ENCODE data around the gene MRPL18.

The MRPL18 gene

GRCh38 chr6:159819098-159819497 lies 28.8 kb downstream of the MRPL18 start:
- Histone ChIP-seq H2BK12ac (ENCODE audit: low read length) (no peak overlapping the region), H3K4me3 (ENCODE audit: low read depth, low read length) (no peak overlapping the region), H3K79me1 (ENCODE audit: low read length) (peaks cover 11% of the 10 kb centered on the region), H3K4ac (ENCODE audit: low read depth, low read length) (no peak overlapping the region), H2BK120ac (ENCODE audit: insufficient read depth, low read length, poor library complexity) (no peak overlapping the region), H2BK5ac (ENCODE audit: low read depth, low read length, poor library complexity) (no peak overlapping the region), H3K18ac (ENCODE audit: low read length) (no peak overlapping the region), H3K9me3 (ENCODE audit: insufficient read depth, low read depth, low read length) (peaks cover 8% of the 10 kb centered on the region), H2AFZ (ENCODE audit: insufficient read depth, low read length, poor library complexity) (no peak overlapping the region), H3K4me2 (ENCODE audit: low read length) (no peak overlapping the region), H3K36me3 (ENCODE audit: control insufficient read depth in 1 of 2, insufficient read depth in 2 of 2, low read length in 2 of 2) (peaks cover 0 to 4% of the 10 kb centered on the region in 2 experiments), H3K4me1 (ENCODE audit: control insufficient read depth in 1 of 2, insufficient read depth in 2 of 2, low read length in 2 of 2) (peaks cover 8 to 17% of the 10 kb centered on the region in 2 experiments), H3K27me3 (ENCODE audit: insufficient read depth, low read length) (no peaks in the 10 kb centered on the region), H2AK5ac (ENCODE audit: low read length) (no peak overlapping the region), H3K79me2 (ENCODE audit: control insufficient read depth, insufficient read depth, low read length, poor library complexity) (no peaks in the 10 kb centered on the region), H3K23ac (ENCODE audit: low read length) (no peak overlapping the region), H3K27ac (ENCODE audit: low read depth, low read length) (no peak overlapping the region), H4K91ac (ENCODE audit: low read depth, low read length) (no peak overlapping the region), H4K8ac (ENCODE audit: low read depth, low read length) (no peak overlapping the region), H3K9ac (ENCODE audit: low read length) (no peak overlapping the region), H3K14ac (ENCODE audit: low read length) (no peak overlapping the region), H4K12ac (ENCODE audit: low read depth, low read length) (no peak overlapping the region)
- DNase-seq = no peak
- WGBS (ENCODE audit: extremely low coverage, insufficient coverage, insufficient read length) = no CpG with 5 or more reads among the region's 16 CpGs

GRCh38 chr6:159819932-159820640 lies 29.8 kb downstream of the MRPL18 start:
- Histone ChIP-seq H3K27ac (ENCODE audit: low read depth, low read length) (no peak overlapping the region), H2AFZ (ENCODE audit: insufficient read depth, low read length, poor library complexity) (no peak overlapping the region), H3K4me2 (ENCODE audit: low read length) (no peak overlapping the region), H3K9me3 (ENCODE audit: insufficient read depth, low read depth, low read length) (peaks cover 6% of the 10 kb centered on the region), H3K36me3 (ENCODE audit: control insufficient read depth in 1 of 2, insufficient read depth in 2 of 2, low read length in 2 of 2) (peaks cover 0 to 4% of the 10 kb centered on the region in 2 experiments), H3K4ac (ENCODE audit: low read depth, low read length) (no peak overlapping the region), H2BK120ac (ENCODE audit: insufficient read depth, low read length, poor library complexity) (no peak overlapping the region), H4K91ac (ENCODE audit: low read depth, low read length) (no peak overlapping the region), H4K12ac (ENCODE audit: low read depth, low read length) (no peak overlapping the region), H3K27me3 (ENCODE audit: insufficient read depth, low read length) (no peaks in the 10 kb centered on the region), H2AK5ac (ENCODE audit: low read length) (no peak overlapping the region), H3K79me2 (ENCODE audit: control insufficient read depth, insufficient read depth, low read length, poor library complexity) (no peaks in the 10 kb centered on the region), H3K79me1 (ENCODE audit: low read length) (peaks cover 3% of the 10 kb centered on the region), H2BK5ac (ENCODE audit: low read depth, low read length, poor library complexity) (no peak overlapping the region), H3K4me1 (ENCODE audit: control insufficient read depth in 1 of 2, insufficient read depth in 2 of 2, low read length in 2 of 2) (peaks cover 4 to 8% of the 10 kb centered on the region in 2 experiments), H2BK12ac (ENCODE audit: low read length) (no peak overlapping the region), H3K18ac (ENCODE audit: low read length) (no peak overlapping the region), H3K9ac (ENCODE audit: low read length) (no peak overlapping the region), H3K23ac (ENCODE audit: low read length) (no peak overlapping the region), H4K8ac (ENCODE audit: low read depth, low read length) (no peak overlapping the region), H3K4me3 (ENCODE audit: low read depth, low read length) (no peak overlapping the region), H3K14ac (ENCODE audit: low read length) (no peak overlapping the region)
- DNase-seq = no peak
- WGBS (ENCODE audit: extremely low coverage, insufficient coverage, insufficient read length) = no CpG with 5 or more reads among the region's 28 CpGs

- no CpG with 5 or more reads among the region's 11 CpGs for WGBS (ENCODE audit: extremely low coverage, insufficient coverage, insufficient read length)
- Histone ChIP-seq H4K8ac (ENCODE audit: low read depth, low read length) (no peak overlapping the region), H2BK120ac (ENCODE audit: insufficient read depth, low read length, poor library complexity) (no peak overlapping the region), H3K36me3 (ENCODE audit: control insufficient read depth in 1 of 2, insufficient read depth in 2 of 2, low read length in 2 of 2) (peaks cover 0 to 4% of the 10 kb centered on the region in 2 experiments), H3K4me1 (ENCODE audit: control insufficient read depth in 1 of 2, insufficient read depth in 2 of 2, low read length in 2 of 2) (peaks cover 0 to 3% of the 10 kb centered on the region in 2 experiments), H3K79me1 (ENCODE audit: low read length) (peaks cover 2% of the 10 kb centered on the region), H3K27ac (ENCODE audit: low read depth, low read length) (no peak overlapping the region), H3K4me3 (ENCODE audit: low read depth, low read length) (no peak overlapping the region), H2AK5ac (ENCODE audit: low read length) (no peak overlapping the region), H3K4ac (ENCODE audit: low read depth, low read length) (no peak overlapping the region), H3K14ac (ENCODE audit: low read length) (no peak overlapping the region), H3K27me3 (ENCODE audit: insufficient read depth, low read length) (no peaks in the 10 kb centered on the region), H4K91ac (ENCODE audit: low read depth, low read length) (no peak overlapping the region), H3K18ac (ENCODE audit: low read length) (no peak overlapping the region), H3K9me3 (ENCODE audit: insufficient read depth, low read depth, low read length) (peaks cover 6% of the 10 kb centered on the region), H3K4me2 (ENCODE audit: low read length) (no peak overlapping the region), H2AFZ (ENCODE audit: insufficient read depth, low read length, poor library complexity) (no peak overlapping the region), H3K23ac (ENCODE audit: low read length) (no peak overlapping the region), H3K9ac (ENCODE audit: low read length) (no peak overlapping the region), H4K12ac (ENCODE audit: low read depth, low read length) (no peak overlapping the region), H2BK12ac (ENCODE audit: low read length) (no peak overlapping the region), H3K79me2 (ENCODE audit: control insufficient read depth, insufficient read depth, low read length, poor library complexity) (no peaks in the 10 kb centered on the region), H2BK5ac (ENCODE audit: low read depth, low read length, poor library complexity) (no peak overlapping the region)
- DNase-seq = no peak
Observed at GRCh38 chr6:159821122-159821521, 30.9 kb downstream of the MRPL18 start.

GRCh38 chr6:159821726-159822125 lies 31.5 kb downstream of the MRPL18 start:
- H3K23ac ChIP-seq (ENCODE audit: low read length) = no peak overlapping the region
- no peak overlapping the region for H2BK12ac ChIP-seq (ENCODE audit: low read length)
- H4K12ac ChIP-seq (ENCODE audit: low read depth, low read length) = no peak overlapping the region
- no peaks in the 10 kb centered on the region for H3K27me3 ChIP-seq (ENCODE audit: insufficient read depth, low read length)
- no peak for DNase-seq
- peaks cover 0 to 4% of the 10 kb centered on the region in 2 experiments for H3K36me3 ChIP-seq (ENCODE audit: control insufficient read depth in 1 of 2, insufficient read depth in 2 of 2, low read length in 2 of 2)
- H3K14ac ChIP-seq (ENCODE audit: low read length) = no peak overlapping the region
- H3K9me3 ChIP-seq (ENCODE audit: insufficient read depth, low read depth, low read length) = peaks cover 6% of the 10 kb centered on the region
- H4K8ac ChIP-seq (ENCODE audit: low read depth, low read length) = no peak overlapping the region
- no peaks in the 10 kb centered on the region for H3K79me1 ChIP-seq (ENCODE audit: low read length)
- H2AFZ ChIP-seq (ENCODE audit: insufficient read depth, low read length, poor library complexity) = no peak overlapping the region
- H3K27ac ChIP-seq (ENCODE audit: low read depth, low read length) = no peak overlapping the region
- no peaks in the 10 kb centered on the region for H3K4me1 ChIP-seq (ENCODE audit: control insufficient read depth in 1 of 2, insufficient read depth in 2 of 2, low read length in 2 of 2)
- H3K18ac ChIP-seq (ENCODE audit: low read length) = no peak overlapping the region
- H2AK5ac ChIP-seq (ENCODE audit: low read length) = no peak overlapping the region
- H3K79me2 ChIP-seq (ENCODE audit: control insufficient read depth, insufficient read depth, low read length, poor library complexity) = no peaks in the 10 kb centered on the region
- no peak overlapping the region for H3K4me2 ChIP-seq (ENCODE audit: low read length)
- H2BK120ac ChIP-seq (ENCODE audit: insufficient read depth, low read length, poor library complexity) = no peak overlapping the region
- H3K4ac ChIP-seq (ENCODE audit: low read depth, low read length) = no peak overlapping the region
- H4K91ac ChIP-seq (ENCODE audit: low read depth, low read length) = no peak overlapping the region
- H2BK5ac ChIP-seq (ENCODE audit: low read depth, low read length, poor library complexity) = no peak overlapping the region
- no peak overlapping the region for H3K4me3 ChIP-seq (ENCODE audit: low read depth, low read length)
- no CpG with 5 or more reads among the region's 10 CpGs for WGBS (ENCODE audit: extremely low coverage, insufficient coverage, insufficient read length)
- no peak overlapping the region for H3K9ac ChIP-seq (ENCODE audit: low read length)
